SH-SY5Y (cell line): ENCODE measurements around the gene PBX1.

Experiments used
- GATA2 ChIP-seq: IDR thresholded peaks from 2 replicates; pipeline ENCODE4 v1.6.1; 2011; ENCODE audit warnings: mild to moderate bottlenecking, low read depth, low read length
- GATA3 ChIP-seq: IDR thresholded peaks from 2 replicates; pipeline ENCODE4 v1.6.1; 2011; ENCODE audit warnings: low read depth, mild to moderate bottlenecking, low read length, moderate library complexity

- TF ChIP-seq GATA2 (no peak), GATA3 (no peak)
Measured at GRCh38 chr1:164651351-164651951, 92.5 kb downstream of the PBX1 start.
